HG03457 (cell line): ENCODE data around the gene ATPAF2.
"Not testable (repeated sequence)": the region's sequence is repeated elsewhere in the genome, so short reads cannot be mapped to it uniquely, and the experiment has no call there.

Source experiments
- ATAC-seq: cut with Tn5 transposase; IDR thresholded peaks from one replicate; pipeline ENCODE4 v1.9.1; 2021; ENCODE audit warnings: moderate number of reproducible peaks; ENCODE audit not compliant: unreplicated experiment

The ATPAF2 gene

DNA sequence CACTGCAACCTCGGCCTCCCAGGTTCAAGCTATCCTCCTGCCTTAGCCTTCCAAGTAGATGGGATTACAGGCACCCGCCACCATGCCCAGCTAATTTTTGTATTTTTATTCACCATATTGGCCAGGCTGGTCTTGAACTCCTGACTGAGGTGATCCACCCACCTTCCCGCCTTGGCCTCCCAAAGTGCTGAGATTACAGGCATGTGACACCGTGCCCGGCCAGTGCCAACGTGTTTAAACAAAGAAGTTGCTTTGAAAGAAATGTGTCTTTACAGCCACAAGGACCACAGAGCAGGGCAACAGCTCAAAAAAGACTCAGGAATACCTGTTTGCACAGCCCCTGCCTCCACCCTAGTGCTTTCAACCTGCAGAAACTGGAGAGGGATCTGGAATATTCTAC is 25.0 kb downstream of the ATPAF2 start:
- ATAC-seq = no peak

- ATAC-seq = no peak
Measured at GRCh38 chr17:18011286-18011685, 27.7 kb downstream of the ATPAF2 start.

DNA sequence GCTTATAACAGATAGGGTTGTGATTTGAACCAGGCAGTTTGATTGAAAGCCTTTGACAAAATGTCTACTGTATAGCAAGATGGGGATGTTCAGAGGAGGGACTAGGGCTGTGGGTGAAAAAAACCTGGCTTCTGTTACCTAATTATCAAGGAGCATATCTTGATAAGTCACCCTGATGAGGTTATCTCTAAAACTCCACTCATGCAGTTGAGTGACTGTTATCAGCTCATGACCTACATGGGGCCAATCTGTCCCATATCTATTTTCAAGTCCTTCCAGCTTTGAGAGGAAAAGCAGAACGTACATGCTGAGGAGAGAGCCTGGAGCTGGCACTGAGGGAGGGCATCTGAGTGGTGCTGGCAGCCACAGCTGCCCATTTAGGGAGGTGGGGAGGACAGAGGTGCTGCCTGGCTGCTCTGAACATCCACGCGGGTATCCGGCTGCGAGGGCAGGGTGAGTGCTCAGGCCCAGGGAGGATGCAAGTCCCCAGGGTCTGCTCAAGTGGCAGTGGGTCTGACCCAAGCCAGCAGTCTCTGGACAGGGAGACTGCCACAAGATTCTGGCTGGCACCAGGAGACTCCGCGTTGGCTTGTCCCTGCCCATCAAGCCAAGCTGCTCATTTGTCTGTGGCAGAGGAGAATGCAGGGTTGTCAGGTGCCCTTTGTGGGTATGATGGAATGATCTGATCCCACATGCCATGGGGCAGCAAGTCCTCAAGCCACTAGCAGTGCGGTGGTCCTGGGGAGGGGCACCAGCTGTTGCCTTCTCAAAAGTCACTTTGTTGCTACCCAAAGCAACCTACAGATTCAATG is 29.2 kb downstream of the ATPAF2 start:
- ATAC-seq = no peak

GRCh38 chr17:18008496-18009268 is 30.3 kb downstream of the ATPAF2 start:
- no peak for ATAC-seq

DNA sequence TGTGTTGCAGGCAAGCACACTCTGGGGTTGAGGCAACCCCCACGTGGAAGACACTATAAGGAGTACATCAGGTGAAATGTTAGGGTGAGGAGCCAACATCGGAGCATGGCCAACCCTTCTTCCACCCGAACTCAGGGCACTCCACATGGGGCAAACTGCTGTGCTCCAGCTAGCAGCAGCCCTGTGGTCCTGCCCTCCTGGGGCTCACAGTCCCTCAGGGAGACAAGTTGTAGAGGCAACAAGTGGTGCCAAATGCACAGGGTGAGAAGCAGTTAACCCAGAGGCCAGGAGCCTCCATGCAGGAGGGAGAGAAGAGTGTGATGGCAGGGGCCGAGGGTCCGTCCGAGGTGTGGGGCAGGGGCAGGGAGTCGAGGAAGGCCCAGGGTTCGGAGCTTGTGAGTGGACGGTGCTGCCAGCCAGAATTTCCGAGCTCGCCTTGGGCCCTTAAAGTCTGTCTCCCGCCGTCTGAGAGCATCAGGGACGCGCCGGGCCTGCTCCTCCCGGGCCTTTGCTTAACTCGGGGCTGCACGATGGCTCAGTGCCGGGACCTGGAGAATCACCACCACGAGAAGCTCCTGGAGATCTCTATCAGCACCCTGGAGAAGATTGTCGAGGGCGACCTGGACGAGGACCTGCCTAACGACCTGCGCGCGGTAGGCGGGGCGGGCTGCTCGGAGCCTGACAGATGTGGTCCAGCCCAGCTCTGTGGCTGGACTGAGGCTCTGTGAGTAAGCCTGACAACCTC is 32.3 kb downstream of the ATPAF2 start:
- no peak for ATAC-seq

DNA sequence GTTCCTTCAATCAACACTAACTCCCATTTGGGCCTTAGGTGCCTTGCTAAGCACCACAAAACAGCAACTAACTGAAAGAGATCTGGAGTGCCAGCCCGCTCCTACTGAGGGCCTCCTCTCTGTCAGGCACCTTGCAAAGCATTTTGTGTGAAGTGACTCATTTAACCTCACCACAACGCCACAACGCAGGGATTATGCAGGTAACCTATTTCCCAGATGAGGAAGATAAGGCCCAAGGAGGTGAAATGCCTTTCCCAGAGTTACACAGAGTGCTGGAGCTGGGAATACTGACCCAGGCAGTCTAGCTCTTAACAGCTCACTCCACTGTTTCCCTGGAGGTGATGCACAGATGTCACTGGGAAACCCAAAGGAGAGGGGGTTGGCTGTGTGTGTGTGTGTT is 33.5 kb downstream of the ATPAF2 start:
- ATAC-seq = no peak

GRCh38 chr17:18004884-18005305 is 34.1 kb downstream of the ATPAF2 start:
- no peak for ATAC-seq

- no peak for ATAC-seq
Measured at GRCh38 chr17:18004345-18004744, 34.6 kb downstream of the ATPAF2 start.

DNA sequence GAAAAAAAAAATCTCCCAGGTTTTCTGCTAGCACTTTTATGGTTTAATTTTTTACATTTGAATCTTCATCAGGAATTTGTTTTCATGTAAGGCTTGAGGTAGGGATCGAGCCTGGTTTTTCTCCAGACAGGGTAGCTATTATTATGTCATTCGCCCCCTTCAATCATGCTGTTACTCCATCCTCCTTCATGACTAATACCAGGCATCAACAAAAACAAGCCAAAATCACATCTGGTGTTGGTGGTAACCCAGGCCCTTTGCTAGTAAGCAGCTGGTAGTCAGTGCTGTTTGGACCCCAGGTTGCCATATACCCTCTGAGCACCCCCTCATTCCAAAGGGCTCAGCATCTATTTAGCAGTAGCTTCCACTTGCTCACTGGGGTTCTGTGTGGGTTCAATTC is 36.8 kb downstream of the ATPAF2 start:
- ATAC-seq = no peak

GRCh38 chr17:18000030-18000408 is 38.9 kb downstream of the ATPAF2 start:
- ATAC-seq = no peak

GRCh38 chr17:17999364-18000029 is 39.5 kb downstream of the ATPAF2 start:
- no peak for ATAC-seq

DNA sequence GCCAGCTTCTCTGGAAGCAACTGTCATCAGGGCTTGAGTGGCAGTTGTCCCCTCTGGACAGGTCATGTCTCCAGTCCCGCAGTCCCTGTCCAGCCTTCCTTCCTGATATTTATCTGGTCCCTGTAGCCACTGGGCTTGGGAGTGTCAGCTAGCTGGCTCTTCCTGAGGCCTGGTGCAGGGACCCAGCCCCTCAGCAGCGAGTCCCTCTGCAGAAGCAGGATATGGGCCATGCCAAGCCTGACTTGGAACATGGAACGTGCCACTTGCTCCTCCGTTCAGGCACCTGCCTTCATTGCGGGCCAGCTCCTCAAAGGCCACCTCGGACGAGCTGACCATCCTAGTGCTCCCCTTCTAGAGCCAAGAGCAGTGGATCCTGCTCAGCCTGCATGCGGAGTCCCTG is 40.0 kb downstream of the ATPAF2 start:
- ATAC-seq = no peak

DNA sequence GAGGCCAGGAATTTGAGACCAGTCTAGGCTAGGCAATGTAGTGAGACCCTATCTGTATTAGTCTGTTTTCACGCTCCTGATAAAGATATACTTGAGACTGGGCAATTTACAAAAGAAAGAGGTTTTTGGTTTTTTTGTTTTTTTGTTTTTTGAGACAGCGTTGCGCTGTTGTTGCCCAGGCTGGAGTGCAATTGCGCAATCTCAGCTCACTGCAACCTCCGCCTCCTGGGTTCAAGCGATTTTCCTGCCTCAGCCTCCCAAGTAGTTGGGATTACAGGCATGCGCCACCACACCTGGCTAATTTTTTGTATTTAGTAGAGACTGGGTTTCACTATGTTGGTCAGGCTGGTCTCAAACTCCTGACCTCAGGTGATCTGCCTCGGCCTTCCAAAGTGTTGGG is 43.1 kb downstream of the ATPAF2 start:
- not testable (repeated sequence) for ATAC-seq

DNA sequence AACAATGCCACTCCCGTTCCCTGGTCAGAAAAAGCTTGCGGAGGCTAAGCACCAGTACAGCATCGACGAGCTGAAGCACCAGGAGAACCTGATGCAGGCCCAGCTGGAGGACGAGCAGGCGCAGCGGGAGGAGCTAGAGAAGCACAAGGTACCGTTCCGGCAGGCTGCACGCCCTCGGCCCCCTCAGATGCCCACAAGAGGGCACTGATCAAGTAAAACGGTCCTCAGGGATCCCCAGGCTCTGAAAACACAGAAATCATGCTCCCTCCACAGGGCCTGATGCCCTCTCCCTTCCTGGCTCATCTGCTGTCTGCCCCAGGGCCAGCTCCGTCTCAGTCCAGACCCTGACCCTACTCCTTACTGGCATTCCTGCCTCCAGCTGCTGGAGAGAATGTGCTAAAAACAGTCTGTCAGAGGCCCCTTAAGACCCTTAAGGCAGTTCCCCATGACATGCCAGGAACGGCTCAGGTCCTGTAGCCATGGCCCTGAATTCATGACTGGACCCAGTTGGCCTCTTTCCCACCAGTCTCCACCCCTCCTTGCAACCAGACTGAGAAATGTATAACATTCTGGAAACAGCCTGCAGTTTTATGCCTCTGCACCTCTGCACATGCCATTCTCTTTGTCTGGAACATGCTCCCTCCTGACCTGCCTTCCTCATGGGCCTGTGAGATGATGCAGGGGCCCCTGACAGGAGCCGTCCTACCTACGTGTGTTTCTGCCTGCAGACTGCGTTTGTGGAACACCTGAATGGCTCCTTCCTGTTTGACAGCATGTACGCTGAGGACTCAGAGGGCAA is 44.5 kb downstream of the ATPAF2 start:
- ATAC-seq = no peak

GRCh38 chr17:17993852-17994251 is 45.1 kb downstream of the ATPAF2 start:
- ATAC-seq = no peak

DNA sequence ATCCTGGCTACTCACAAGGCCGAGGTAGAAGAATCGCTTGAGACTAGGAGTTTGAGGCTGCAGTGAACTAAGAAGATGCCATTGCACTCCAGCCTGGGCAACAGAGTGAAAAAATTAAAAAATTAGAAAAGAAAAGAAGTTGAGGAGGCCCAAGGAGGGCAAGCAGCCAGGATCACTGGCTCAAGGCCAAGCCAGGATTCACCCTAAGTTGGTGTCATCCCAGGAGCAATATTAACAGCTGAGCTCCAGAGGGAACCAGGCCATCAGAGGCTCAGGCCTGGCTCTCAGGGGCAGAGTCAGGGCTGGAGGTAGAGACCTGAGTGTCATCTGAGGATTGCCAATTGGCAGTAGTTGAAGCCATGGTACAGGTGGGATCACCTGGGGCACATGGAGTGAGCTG is 45.6 kb downstream of the ATPAF2 start:
- no peak for ATAC-seq

- ATAC-seq = no peak
Measured at GRCh38 chr17:17990282-17990681, 48.7 kb downstream of the ATPAF2 start.

- ATAC-seq = no peak
Measured at GRCh38 chr17:17989618-17990017, 49.4 kb downstream of the ATPAF2 start.

DNA sequence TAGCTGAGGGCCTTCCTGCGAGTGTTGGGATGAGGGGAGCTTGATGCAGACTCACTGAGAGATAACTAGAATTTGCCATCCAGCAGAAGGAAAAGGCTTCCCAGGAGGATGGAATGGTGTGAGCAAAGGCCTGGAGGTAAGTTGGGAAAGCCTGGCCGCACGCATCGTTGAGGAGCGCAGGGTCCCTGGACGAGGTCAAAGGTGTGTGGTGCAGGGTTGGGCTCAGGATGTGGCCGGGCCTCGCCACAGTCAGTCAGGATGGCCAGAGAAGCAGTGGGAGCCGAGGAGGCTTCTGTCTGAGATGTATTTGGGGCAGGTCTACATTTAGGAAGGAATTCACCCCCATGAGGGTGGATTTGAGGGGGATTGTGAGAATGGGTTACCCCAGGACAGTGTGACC is 49.9 kb downstream of the ATPAF2 start:
- no peak for ATAC-seq

DNA sequence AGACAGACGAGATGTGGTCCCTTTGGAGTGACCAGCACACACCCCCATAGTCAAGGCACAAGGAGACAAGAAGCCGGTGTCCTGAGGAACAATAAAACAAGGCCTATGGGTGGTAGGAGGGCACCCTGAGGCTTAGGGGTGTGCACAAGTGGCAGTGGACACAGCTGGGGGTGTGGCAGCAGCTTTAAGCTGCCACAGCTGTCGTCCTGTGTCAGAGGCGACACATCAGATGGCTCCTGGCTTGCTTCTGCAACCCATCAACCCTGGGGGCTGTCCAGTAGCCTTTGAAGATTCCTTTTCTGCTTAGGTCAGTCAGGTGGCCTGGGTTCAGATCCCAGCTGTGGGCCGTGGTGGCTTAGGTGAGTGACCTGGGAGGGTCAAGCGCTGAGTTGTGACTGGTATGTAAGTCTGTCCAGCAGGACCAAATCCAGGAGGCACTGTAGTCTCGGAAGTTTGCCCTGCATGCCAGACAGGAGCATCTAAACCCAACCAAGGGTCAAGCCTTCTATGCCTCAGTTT is 50.5 kb downstream of the ATPAF2 start:
- no peak for ATAC-seq
